NCI-H2171 (cell line): ENCODE measurements around the gene CAV1.

Experiments
- DNase-seq: peaks from one replicate; lab custom pipeline; 2025; lab: John Stamatoyannopoulos, UW

The CAV1 gene

GRCh38 chr7:116505278-116505677 lies 19.6 kb upstream of the CAV1 start:
- no peak for DNase-seq

DNA sequence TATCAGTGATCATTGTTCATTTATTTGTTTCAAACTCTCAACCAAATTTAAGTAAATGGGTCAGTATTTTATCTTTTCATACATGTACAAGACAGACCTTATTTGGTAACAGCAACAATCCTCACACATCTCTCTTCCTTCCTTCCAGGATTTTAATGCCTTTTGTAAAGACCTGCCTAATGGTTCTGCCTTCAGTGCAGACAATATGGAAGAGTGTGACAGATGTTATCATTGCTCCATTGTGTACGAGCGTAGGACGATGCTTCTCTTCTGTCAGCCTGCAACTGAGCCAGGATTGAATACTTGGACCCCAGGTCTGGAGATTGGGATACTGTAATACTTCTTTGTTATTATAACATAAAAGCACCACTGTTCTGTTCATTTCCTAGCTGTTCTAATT lies 19.0 kb upstream of the CAV1 start:
- DNase-seq, result no peak

GRCh38 chr7:116509982-116510579 lies 14.8 kb upstream of the CAV1 start:
- no peak for DNase-seq

GRCh38 chr7:116510795-116511194 lies 14.0 kb upstream of the CAV1 start:
- DNase-seq, result no peak

GRCh38 chr7:116511552-116512519 lies 13.0 kb upstream of the CAV1 start:
- no peak for DNase-seq

GRCh38 chr7:116512520-116513188 lies 12.2 kb upstream of the CAV1 start:
- no peak for DNase-seq

- DNase-seq, result no peak
These were observed 9.3 kb upstream of the CAV1 start for GRCh38 chr7:116515584-116515983.

DNA sequence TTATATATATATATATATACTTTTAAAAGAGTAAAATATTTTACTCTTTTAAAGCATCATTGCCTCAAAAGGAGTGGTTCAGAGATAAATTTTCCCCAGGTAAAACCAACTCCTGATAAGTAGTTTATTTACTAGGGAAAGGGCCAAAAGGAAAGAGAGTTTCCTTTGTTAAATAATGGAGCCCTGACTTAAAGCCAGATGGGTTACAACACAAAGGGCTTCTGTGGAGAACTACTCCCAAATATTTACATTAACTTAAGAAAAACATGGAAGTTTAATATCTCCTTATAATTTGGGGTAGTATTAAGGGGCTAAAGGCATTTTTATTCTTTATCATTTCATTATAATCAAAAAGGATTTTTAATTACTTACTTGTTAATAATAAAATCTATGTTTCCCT lies 8.5 kb upstream of the CAV1 start:
- DNase-seq, result no peak

GRCh38 chr7:116517626-116518025 lies 7.2 kb upstream of the CAV1 start:
- DNase-seq, result no peak

GRCh38 chr7:116518961-116519360 lies 5.9 kb upstream of the CAV1 start:
- no peak for DNase-seq

DNA sequence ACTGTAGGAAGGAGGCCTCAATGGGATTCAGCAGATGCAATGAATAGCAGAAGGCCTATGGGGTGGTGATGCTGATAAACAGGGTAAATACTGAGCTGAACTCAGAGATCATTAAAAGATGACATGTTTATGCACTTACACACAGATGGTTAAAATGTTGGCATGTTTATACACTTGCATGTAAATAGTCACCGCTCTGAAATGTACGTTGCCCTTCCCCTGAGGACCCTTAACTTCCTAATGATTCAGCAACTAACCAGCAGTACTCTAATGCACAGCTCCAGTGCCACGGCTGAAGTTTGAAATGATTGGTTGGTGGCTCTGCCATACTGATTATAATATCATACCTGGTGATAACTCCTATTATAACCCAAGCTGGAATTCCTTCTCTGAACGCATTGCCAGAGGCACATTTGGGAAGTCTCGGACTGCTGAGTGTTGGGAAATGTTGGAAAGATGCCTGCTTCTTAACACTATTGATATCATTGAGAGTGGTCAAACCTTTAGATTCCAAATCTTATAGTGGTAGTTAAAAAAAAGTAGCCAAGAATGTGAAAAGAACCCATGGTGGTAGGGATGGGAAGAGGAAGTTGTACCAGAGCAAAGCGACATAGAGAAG lies 3.7 kb upstream of the CAV1 start:
- no peak for DNase-seq

- no peak for DNase-seq
These were observed 2.6 kb upstream of the CAV1 start for GRCh38 chr7:116522247-116522646.

DNA sequence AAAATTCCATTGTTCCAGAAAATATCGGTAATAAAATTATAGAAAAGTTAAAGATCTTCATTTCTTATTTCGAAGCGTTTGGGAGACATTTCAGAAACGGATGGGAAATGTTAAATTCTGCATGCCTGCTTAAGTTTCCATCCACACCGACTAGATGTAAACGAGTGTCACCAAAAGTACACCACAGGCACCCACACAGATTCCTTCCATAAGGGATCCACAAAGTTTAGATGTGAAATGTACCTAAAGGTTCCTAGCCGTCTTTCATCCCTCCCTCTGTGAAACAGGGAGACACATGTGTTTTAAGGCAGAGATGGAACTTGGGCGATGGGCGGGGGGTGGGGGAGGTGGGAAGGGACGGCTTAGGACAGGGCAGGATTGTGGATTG lies 621 bp upstream of the CAV1 start:
- no peak for DNase-seq

DNA sequence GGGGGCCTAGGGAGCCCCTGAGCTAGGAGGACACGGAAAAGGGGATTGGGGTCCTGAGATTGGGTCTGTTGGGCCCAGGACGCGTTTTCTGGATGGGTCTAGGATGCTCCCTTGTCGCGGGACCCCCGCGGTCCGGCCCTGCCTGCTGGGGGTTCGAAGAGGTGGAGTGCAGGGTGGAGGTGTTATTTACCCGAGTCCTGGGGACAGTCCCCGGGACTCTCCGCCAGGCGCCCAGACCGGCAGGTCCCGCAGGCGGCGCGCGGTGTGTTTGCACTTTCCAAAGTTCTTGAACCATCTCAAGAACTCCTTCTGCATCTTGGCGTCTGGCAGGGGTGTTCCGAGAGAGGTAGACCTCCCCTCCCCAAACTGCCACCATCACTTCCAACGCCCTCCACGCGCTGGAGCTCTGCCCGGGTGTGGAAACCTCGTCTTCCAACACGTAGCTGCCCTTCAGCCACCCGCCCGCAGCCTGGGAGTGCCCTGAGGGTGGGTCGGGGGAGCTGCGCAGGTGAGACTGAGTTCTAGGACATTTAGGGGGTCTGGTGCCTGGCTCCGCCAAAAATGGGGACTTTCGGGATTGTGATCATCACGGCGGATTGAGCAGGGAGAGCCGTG lies 569 bp downstream of the CAV1 start:
- DNase-seq, result no peak

- no peak for DNase-seq
These were observed 1.4 kb downstream of the CAV1 start for GRCh38 chr7:116525913-116526861.

DNA sequence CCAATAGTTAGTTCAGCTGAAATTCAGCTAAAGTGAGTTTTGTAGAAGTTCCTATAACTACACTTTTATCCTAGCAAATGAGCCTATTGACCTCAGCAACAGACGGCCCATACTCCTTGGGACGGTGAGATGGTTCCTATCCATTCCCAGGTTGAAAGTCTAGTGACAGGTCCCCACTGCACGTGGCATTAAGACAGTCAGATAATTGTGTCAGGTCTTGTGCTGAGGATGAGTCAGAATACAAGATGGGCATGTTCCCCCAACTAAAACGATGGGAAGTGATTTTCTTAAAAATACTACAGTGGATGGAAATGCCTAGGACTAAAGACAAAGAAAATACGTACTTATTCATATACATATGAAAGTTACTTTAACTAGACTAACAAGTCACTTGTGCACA lies 2.1 kb downstream of the CAV1 start:
- DNase-seq, result no peak

GRCh38 chr7:116527521-116527920 lies 2.7 kb downstream of the CAV1 start:
- no peak for DNase-seq

DNA sequence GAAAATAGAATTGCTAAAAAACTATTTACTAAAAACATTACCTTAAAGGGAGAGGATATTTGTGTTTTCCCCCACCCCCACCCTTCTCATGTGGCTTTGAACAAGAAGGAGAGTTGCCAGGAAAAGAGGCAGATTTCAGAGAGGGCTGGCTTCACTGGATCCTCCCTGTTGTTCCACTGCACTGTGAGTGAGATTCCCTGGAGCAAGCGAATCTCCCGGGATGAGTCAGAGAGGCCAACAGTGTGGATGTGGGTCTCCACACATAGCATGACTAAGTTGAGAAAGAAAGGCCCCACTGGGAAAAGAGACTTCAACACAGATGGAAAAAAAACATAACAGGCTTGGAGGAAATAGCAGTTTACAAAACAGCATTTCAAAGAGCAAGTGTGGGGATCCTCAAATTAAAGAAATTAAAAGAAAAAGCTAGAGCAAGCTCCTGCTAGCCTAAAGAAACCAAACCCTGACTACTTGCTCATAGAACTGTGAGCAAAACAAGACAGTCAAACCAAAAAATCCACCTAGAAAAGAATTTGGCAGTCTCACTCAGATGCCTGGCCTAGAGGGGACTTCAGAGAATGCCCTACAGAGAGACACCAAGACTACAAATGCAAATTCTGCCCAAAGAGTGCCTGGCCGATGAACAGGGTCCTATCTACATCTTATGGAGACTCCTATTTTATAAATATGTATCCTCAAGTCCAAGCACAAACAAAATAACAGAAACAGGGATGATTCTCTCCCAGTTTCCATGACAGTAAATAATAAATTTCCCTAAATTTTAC lies 3.4 kb downstream of the CAV1 start:
- no peak for DNase-seq

DNA sequence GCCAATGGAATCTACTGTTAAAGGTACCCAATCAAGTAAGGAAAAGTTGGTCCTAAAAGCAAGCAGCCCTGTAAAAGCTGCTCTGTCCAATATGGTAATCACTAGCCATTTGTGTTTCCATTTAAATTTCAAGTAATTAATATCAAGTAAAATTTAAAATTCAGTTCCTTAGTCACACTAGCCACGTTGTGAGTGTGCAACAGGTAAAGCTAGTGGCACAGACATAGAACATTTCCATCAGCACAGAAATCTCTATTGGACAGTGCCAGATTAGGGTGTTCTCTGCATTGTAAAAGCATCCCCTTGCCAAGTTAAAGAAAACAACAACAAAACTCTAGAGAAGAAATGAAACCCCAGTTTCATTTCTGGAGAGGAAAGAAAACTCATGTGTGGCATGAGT lies 4.4 kb downstream of the CAV1 start:
- DNase-seq, result no peak
